HEK293T (cell line): Measurements from ENCODE around the gene GUCD1.

Experiments used
- CTCF ChIA-PET: fragments of 350-600 bp; formaldehyde crosslinking; extraction: SDS; loops from one replicate; lab custom pipeline; 2021; ENCODE audit warnings: antibody characterized with exemption, inconsistent platforms; lab: Yijun Ruan, JAX
- POLR2A ChIA-PET: fragments of 350-600 bp; formaldehyde crosslinking; extraction: SDS; loops from one replicate; lab custom pipeline; 2020; ENCODE audit warnings: antibody characterized with exemption, inconsistent platforms; lab: Yijun Ruan, JAX
- DNase-seq: peaks from one replicate; pipeline ENCODE4 v3.0.0; 2012; ENCODE audit warnings: mixed read lengths; ENCODE audit errors: extremely low spot score
- ARNT ChIP-seq: fragments of 450-650 bp; IDR thresholded peaks from 2 replicates; pipeline ENCODE4 v1.6.1; 2017; ENCODE audit warnings: mild to moderate bottlenecking
- BHLHE40 ChIP-seq: fragments of 450-650 bp; IDR thresholded peaks from 2 replicates; pipeline ENCODE4 v1.6.1; 2016; ENCODE audit warnings: mild to moderate bottlenecking, moderate library complexity, borderline replicate concordance
- CTBP1 ChIP-seq: fragments of 450-650 bp; IDR thresholded peaks from 2 replicates; pipeline ENCODE4 v1.6.1; 2016; ENCODE audit warnings: borderline replicate concordance
- ELF4 ChIP-seq: fragments of 450-650 bp; IDR thresholded peaks from 2 replicates; pipeline ENCODE4 v1.6.1; 2017; ENCODE audit warnings: antibody characterized with exemption
- FOXA1 ChIP-seq: fragments of 450-650 bp; IDR thresholded peaks from 2 replicates; pipeline ENCODE4 v1.6.1; 2016; ENCODE audit warnings: mild to moderate bottlenecking
- FOXK2 ChIP-seq: fragments of 450-650 bp; IDR thresholded peaks from 2 replicates; pipeline ENCODE4 v1.6.1; 2016; ENCODE audit warnings: mild to moderate bottlenecking
- FOXM1 ChIP-seq: fragments of 450-650 bp; IDR thresholded peaks from 2 replicates; pipeline ENCODE4 v1.6.1; 2017; ENCODE audit warnings: mild to moderate bottlenecking, borderline replicate concordance
- HDGF ChIP-seq: fragments of 450-650 bp; IDR thresholded peaks from 2 replicates; pipeline ENCODE4 v1.6.1; 2017; ENCODE audit warnings: antibody characterized with exemption, borderline replicate concordance
- L3MBTL2 ChIP-seq: fragments of 450-650 bp; conservative IDR thresholded peaks from 2 replicates; pipeline ENCODE4 v1.6.1; 2016; ENCODE audit warnings: mild to moderate bottlenecking
- LEF1 ChIP-seq: fragments of 450-650 bp; IDR thresholded peaks from 2 replicates; pipeline ENCODE4 v1.6.1; 2017; ENCODE audit warnings: mild to moderate bottlenecking, borderline replicate concordance
- NFRKB ChIP-seq: fragments of 450-650 bp; IDR thresholded peaks from 2 replicates; pipeline ENCODE4 v1.6.1; 2016; ENCODE audit warnings: mild to moderate bottlenecking, moderate library complexity
- PKNOX1 ChIP-seq: fragments of 450-650 bp; IDR thresholded peaks from 2 replicates; pipeline ENCODE4 v1.6.1; 2016
- SP1 ChIP-seq: fragments of 450-650 bp; IDR thresholded peaks from 2 replicates; pipeline ENCODE4 v1.6.1; 2017
- SUZ12 ChIP-seq: fragments of 450-650 bp; IDR thresholded peaks from 2 replicates; pipeline ENCODE4 v1.6.1; 2016; ENCODE audit warnings: mild to moderate bottlenecking
- TARDBP ChIP-seq: fragments of 450-650 bp; IDR thresholded peaks from 2 replicates; pipeline ENCODE4 v1.6.1; 2016
- ZNF384 ChIP-seq: fragments of 450-650 bp; IDR thresholded peaks from 2 replicates; pipeline ENCODE4 v1.6.1; 2016

The GUCD1 gene

GRCh38 chr22:24521791-24522245 is 33.1 kb downstream of the GUCD1 start:
- ChIA-PET CTCF (interaction anchor here (0.6 to 2.2 kb wide), 7 partner anchors 15 to 904 kb away, joined by 3 to 8 read pairs (median 3); no protein-coding TSS in a partner anchor), POLR2A (interaction anchor here (0.6 kb wide), 1 partner anchor 17 kb away, joined by 3 read pairs; no protein-coding TSS in a partner anchor)
- TF ChIP-seq SUZ12 (no peak), CTBP1 (no peak), LEF1 (no peak), ZNF384 (no peak), L3MBTL2 (no peak), FOXK2 (no peak), TARDBP (no peak), ELF4 (no peak), FOXA1 (no peak), BHLHE40 (no peak), PKNOX1 (no peak), ARNT (no peak), FOXM1 (no peak), NFRKB (no peak), SP1 (no peak), HDGF (no peak)
- peak; percentile 74 for DNase-seq

- ChIA-PET POLR2A (no interaction called here), CTCF (no interaction called here)
- TF ChIP-seq ZNF384, result no peak
- no peak for TF ChIP-seq HDGF
- TF ChIP-seq SP1, result no peak
- no peak for TF ChIP-seq CTBP1
- no peak for TF ChIP-seq PKNOX1
- TF ChIP-seq FOXK2, result no peak
- no peak for TF ChIP-seq LEF1
- DNase-seq, result no peak
These were observed 35.4 kb downstream of the GUCD1 start for GRCh38 chr22:24519496-24519895.

- POLR2A ChIA-PET, result no interaction called here
- no peak for DNase-seq
- CTCF ChIA-PET, result no interaction called here
- TF ChIP-seq FOXA1 (no peak), BHLHE40 (no peak), L3MBTL2 (no peak), SP1 (no peak), SUZ12 (no peak)
These were observed 36.0 kb downstream of the GUCD1 start for GRCh38 chr22:24518771-24519485.

- ChIA-PET POLR2A (no interaction called here), CTCF (no interaction called here)
- DNase-seq, result no peak
- TF ChIP-seq FOXK2 (no peak), HDGF (no peak), BHLHE40 (no peak)
These were observed 36.7 kb downstream of the GUCD1 start for GRCh38 chr22:24518228-24518627.

- DNase-seq, result no peak
- ChIA-PET CTCF (no interaction called here), POLR2A (no interaction called here)
- TF ChIP-seq SUZ12 (no peak), L3MBTL2 (no peak), NFRKB (no peak), BHLHE40 (no peak), SP1 (no peak), LEF1 (no peak), TARDBP (no peak), ELF4 (no peak), ZNF384 (no peak), ARNT (no peak), HDGF (no peak), PKNOX1 (no peak), FOXM1 (no peak), FOXA1 (no peak), FOXK2 (no peak), CTBP1 (no peak)
These were observed 37.5 kb downstream of the GUCD1 start for GRCh38 chr22:24517446-24517845.

GRCh38 chr22:24516301-24516737 is 38.6 kb downstream of the GUCD1 start:
- ChIA-PET CTCF (interaction anchor here (0.6 kb wide), 1 partner anchor 10 kb away, joined by 5 read pairs; no protein-coding TSS in a partner anchor), POLR2A (no interaction called here)
- DNase-seq, result no peak
- TF ChIP-seq BHLHE40 (no peak), ZNF384 (no peak), FOXK2 (no peak), TARDBP (no peak), SUZ12 (no peak), CTBP1 (no peak), PKNOX1 (no peak), HDGF (no peak), ARNT (no peak), NFRKB (no peak), L3MBTL2 (no peak), FOXA1 (no peak)

- no peak for DNase-seq
- no peak for TF ChIP-seq NFRKB
- TF ChIP-seq HDGF, result no peak
- no peak for TF ChIP-seq SP1
- TF ChIP-seq ARNT, result no peak
- TF ChIP-seq FOXM1, result no peak
- no peak for TF ChIP-seq SUZ12
- TF ChIP-seq CTBP1, result no peak
- no peak for TF ChIP-seq ELF4
- TF ChIP-seq PKNOX1, result no peak
- no peak for TF ChIP-seq FOXA1
- ChIA-PET CTCF (no interaction called here), POLR2A (no interaction called here)
These were observed 40.0 kb downstream of the GUCD1 start for GRCh38 chr22:24515027-24515338.
